NCI-H128 (cell line): ENCODE results near the gene SYDE1.
"Not testable (repeated sequence)": the region's sequence is repeated elsewhere in the genome, so short reads cannot be mapped to it uniquely, and the experiment has no call there.

Experiments used
- DNase-seq: peaks from one replicate; lab custom pipeline; 2025; ENCODE audit not compliant: unreplicated experiment; lab: John Stamatoyannopoulos, UW

The SYDE1 gene, protein sequence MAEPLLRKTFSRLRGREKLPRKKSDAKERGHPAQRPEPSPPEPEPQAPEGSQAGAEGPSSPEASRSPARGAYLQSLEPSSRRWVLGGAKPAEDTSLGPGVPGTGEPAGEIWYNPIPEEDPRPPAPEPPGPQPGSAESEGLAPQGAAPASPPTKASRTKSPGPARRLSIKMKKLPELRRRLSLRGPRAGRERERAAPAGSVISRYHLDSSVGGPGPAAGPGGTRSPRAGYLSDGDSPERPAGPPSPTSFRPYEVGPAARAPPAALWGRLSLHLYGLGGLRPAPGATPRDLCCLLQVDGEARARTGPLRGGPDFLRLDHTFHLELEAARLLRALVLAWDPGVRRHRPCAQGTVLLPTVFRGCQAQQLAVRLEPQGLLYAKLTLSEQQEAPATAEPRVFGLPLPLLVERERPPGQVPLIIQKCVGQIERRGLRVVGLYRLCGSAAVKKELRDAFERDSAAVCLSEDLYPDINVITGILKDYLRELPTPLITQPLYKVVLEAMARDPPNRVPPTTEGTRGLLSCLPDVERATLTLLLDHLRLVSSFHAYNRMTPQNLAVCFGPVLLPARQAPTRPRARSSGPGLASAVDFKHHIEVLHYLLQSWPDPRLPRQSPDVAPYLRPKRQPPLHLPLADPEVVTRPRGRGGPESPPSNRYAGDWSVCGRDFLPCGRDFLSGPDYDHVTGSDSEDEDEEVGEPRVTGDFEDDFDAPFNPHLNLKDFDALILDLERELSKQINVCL

DNA sequence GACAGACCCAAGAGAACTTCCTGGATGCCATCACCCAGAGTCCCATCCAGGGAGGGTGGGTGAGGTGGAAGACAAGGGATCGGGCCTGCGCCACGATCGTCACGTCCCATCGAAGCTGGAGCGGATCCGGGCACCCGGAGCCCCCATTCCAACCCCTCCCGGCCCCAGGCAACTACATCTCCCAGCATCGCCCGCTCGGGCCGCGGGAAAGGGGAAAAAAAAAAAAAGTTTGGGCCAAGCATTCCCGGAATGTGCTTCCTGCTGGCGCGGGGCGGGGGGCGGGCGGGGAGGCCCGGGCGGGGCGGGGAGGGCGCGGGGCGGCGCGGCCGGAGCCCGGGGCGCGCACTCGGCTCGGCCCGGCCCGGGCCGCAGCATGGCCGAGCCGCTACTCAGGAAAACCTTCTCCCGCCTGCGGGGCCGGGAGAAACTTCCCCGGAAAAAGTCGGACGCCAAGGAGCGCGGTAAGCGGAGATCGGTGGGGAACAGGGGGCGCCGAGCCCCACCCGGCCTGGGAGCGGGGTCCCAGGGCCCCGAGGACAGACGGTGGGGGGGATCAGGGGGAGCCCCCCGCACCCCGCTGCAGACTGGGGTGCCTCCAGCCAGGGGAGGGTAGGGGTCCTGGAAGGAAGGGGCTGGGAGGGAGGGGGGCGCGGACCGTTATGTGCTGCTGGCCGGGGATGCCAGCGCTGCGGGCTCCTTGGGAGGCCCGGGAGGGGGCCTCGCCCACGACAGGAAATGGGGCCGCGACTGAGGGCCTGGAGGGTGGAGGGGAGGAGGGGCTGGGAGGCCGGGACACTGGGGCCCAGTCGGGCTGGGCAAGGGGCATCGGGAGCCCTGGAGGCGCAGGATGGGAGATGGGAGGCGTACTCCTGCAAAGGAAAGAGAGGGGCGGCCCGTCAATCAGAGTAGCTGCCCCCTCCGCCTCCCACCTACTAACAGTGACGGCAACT lies at the start of gene SYDE1:
Gene SYDE1, plus strand, starts transcription at position 341 of the 950 bp plus-strand sequence. Its CDS starts 33 bp downstream, at position 374.
- DNase-seq, result no peak

DNA sequence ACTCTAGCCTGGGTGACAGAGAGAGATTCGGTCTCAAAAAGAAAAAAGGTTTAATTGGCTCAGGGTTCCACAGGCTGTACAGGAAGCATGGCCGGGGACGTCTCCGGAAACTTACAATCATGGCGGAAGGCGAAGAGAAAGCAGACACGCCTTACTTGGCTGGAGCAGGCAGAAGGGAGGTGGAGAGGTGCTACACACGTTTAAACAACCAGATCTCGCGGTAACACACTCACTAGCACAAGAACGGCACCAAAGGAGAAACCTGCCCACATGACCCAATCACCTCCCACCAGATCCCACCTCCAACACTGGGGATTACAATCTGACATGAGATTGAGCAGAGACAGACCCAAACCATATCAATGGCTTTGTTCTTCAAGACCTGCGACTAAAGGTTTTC lies 45.2 kb upstream of the SYDE1 start:
- no peak for DNase-seq

DNA sequence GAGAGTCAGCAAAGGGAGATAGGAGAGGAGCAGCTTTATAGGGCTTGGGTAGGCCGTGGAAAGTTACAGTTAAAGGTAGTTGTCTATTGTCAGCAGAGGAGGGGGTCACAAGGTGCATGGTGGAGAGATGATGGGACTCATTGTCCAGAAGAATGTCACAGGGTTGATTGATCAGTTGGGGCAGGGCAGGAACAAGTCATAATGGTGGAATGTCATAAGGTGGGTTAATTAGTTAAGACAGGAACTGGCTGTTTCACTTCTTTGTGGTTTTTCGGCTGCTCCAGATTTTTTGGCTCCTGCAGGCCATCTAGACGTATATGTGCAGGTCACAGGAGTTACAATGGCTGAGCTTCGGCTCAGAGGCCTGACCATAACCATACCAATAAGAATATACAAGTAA lies 36.8 kb upstream of the SYDE1 start:
- DNase-seq, result not testable (repeated sequence)

DNA sequence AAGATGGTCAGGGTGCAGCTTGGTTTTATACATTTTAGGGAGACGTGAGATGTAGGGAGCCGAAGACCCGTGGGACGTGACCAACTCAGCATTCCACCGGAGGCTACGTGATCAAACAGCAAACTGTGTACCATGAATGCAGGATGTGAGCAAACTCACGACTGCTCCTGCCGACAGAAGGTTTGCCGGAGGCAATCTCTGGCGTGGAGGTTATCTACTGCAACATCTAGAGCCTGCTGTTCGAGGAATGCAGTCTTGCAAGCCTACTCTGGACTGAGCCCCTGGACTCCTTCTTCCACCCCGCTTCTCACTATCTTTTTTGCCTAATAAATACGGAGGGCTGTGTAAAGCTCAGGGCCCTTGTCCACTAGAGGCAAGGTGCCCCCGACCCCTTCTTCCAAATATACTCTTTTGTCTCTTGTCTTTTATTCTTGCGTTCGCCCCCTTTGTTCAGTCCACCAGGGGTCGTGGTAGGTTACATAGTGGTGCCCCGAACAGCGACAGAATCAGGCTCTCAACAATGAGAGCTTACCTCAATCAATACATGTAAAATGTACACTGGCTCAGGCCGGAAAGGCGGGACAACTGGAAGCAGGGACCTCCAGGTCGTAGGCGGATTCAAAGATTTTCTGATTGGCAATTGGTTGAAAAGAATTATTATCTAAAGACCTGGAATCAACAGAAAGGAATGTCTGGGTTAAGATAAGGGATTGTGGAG lies 34.1 kb upstream of the SYDE1 start:
- no peak for DNase-seq

DNA sequence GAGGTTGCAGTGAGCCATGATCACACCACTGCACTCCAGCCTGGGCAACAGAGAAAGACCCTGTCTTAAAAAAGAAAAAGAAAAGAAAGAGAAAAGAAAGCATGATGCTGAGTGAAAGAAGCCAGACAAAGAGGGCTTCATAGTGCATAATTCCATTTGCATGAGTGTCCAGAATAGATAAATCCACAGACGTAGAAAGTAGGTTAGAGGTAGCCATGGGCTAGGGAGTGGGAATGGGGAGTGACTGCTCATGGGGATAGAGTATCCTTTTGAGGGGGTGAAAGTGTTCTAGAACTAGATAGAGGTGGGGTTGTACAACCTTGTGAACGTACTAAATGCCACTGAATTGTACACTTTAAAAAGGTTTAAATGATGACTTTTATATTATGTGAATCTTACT lies 32.8 kb upstream of the SYDE1 start:
- no peak for DNase-seq

DNA sequence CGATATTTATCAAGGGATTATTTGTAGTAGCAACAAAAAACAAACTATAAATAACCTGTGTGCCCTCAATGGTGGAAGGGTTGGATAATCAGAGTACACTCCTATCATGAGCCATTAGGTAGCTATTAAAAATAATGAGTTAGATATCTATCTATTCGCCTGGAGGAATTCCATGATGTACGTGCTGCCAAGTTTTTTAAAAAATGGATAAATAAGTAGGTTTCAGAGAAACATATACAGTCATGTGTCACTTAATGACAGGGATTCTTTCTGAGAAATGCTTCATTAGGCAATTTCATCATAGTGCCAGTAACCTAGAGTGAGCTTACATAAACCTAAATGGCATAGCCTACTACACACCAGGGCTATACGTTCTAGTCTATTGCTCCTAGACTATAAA lies 31.4 kb upstream of the SYDE1 start:
- no peak for DNase-seq

DNA sequence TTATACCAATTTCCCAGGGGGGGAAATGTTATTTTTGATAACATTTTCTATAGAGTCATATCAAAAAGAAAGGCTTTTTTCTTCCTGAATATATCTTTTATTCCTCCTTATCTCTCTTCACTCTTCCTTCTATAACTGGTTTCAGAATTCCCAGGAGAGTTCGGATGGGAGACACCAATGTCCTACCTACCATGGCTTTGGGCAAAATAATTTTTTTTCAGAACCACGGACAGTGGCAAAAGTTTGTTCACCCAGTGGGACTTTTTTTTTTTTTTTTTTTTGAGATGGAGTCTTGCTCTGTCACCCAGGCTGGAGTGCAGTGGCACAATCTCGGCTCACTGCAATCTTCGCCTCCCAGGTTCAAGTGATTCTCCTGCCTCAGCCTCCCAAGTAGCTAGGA lies 27.2 kb upstream of the SYDE1 start:
- DNase-seq, result not testable (repeated sequence)

DNA sequence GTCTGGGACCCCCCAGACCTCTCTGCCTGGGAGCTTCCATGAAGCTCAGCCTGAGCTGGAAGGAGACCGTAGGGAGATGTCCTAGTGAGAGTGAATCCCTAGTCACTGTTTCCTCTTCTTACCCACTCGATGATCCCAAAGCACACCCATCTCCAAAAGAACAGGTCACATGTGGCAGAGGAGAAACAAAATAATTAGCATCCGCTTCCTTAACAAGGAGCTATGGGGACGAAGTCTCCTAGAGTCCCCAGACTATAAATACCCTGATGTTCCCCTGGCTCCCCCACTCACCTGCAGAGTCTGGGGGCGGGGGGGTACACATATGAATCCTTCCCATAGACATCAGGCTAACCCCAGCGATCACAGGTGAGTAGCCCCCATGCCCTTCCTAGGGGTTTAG lies 25.3 kb upstream of the SYDE1 start, which contains the start of gene OR1I1:
Gene OR1I1, plus strand, starts transcription at position 301 of the 400 bp plus-strand sequence. CDS start 4,855 bp downstream, outside the sequence.
- no peak for DNase-seq

DNA sequence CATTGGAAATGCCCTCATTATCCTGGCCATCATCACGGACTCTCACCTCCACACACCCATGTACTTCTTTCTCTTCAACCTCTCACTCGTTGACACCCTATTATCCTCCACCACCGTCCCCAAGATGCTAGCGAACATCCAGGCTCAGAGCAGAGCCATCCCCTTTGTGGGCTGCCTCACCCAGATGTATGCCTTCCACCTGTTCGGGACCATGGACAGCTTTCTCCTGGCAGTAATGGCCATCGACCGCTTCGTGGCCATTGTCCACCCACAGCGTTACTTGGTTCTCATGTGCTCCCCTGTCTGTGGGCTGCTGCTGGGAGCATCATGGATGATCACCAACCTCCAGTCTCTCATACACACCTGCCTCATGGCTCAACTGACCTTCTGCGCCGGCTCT lies 20.0 kb upstream of the SYDE1 start:
- DNase-seq, result no peak

DNA sequence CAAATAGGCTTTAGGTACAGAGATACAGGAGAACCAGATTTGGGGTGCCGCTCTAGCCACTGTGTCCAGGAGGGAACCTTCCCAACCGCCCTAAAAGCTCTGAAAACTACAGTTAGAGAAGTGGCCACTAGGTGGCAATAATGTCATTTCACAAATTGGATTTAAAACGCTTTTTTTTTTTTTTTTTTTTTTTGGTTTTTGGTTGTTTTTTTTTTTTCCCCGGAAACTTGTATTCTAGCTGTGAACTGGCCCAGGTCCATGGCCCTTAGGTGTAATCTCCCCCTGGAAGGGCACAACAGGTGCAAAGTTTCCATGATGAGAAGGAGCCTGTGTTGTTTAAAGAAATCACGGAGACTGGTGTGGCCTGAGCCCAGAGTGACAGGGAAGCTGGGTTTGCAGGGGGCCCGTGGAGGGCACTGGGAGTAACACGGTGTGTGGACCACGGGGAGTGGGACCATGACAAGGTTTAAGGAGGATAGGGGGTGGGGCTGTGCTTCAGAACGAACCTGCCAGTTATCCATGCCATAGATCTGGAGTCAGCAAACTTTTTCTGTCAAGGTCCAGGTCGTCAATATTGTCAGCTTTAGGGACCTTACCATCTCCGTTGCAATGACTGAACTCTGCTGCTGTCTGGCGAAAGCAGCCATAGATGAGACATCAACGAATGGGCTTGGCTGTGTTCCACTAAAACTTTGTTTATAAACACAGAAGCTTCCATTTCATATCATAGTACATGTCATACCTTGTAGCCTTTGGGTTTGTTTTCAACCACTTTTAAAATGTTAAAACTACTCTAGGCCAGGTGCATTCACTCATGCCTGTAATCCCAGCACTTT lies 15.1 kb upstream of the SYDE1 start:
- peak; percentile 25 for DNase-seq

DNA sequence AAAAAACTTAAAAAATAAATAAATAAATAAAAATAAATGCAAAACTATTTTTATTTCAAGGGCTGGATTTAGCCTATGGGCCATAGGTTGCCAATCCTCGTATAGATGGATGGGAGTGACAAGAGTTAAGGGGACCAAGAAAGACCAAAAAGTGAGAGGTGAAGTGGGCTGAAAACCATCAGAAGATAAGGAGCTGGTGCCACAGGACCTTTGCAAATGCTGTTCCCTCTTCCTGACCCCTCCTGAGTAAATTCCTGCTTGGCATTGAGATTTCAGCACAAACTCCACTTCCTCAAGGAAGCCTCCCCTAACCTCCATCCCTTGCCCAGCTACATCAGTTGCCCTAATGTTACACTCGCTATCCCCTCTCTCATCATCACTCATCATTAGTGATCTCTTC lies 14.2 kb upstream of the SYDE1 start:
- no peak for DNase-seq

DNA sequence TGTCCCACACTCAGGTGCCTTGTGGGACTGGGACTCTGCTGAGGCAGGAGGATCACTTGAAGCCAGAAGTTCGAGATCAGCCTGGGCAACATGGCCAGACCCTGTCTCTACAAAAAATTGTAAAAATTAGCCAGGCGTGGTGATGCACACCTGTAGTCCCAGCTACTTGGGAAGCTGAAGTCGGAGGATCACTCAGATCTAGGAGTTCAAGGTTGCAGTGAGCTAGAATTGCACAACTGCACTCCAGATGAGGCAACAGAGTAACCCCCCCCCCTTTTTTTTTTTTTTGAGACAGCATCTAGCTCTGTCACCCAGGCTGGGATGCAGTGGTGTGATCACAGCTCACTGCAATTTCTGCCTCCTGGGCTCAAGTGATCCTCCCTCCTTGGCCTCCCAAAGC lies 11.0 kb upstream of the SYDE1 start:
- no peak for DNase-seq

DNA sequence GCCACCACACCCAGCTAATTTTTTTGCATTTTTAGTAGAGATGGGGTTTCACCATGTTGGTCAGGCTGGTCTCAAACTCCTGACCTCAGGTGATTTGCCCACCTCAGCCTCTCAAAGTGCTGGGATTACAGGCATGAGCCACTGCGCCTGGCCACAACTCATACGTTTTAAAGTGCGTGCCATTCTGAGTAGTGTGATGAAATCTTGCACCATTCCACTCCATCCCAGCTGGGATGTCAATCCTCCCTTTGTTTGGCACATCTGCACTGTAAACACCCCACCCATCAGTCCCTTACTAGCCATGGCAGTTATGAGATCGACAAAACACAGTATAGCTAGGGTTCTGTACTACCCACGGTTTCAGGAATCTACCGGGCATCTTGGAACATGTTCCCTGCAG lies 9.2 kb upstream of the SYDE1 start:
- not testable (repeated sequence) for DNase-seq

DNA sequence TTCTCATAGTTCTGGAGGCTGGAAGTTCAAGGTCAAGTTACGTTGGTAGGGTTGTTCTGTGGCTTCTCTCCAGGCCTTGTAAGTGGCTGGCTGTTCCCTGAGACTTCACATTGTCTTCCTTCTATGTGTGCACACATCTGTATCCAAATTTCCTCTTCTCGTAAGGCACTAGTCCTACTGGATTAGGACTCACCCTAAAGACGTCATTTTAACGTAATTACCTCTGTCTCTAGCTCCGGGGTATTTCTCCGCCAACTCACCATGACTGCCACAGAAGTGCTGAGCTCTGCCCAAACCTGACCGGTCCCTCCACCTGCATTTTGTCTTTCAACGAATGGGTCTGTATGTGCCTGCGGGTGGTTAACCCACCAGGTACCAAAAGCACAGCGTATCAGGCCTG lies 8.7 kb upstream of the SYDE1 start:
- DNase-seq, result no peak

DNA sequence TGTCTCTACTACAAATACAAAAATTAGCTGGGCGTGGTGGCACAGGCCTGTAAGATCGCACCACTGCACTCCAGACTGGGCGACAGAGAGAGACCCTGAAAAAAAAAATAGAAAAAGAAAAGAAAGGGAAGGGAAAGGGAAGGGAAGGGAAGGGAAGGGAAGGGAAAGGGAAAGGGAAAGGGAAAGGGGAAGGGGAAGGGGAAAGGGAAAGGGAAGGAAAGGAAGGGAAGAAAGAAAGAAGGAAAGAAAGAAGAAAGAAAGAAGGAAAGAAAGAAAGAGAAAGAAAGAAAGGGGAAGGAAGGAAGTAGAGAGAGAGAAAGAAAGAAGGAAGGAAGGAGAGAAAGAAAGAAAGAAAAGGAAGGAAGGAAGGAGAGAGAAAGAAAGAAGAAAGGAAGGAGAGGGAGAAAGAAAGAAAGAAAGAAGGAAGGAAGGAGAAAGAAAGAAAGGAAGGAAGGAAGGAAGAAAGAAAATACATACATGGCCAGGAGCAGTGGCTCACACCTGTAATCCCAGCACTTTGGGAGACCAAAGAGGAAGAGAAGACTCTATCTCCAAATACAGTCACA lies 8.1 kb upstream of the SYDE1 start:
- DNase-seq, result no peak

DNA sequence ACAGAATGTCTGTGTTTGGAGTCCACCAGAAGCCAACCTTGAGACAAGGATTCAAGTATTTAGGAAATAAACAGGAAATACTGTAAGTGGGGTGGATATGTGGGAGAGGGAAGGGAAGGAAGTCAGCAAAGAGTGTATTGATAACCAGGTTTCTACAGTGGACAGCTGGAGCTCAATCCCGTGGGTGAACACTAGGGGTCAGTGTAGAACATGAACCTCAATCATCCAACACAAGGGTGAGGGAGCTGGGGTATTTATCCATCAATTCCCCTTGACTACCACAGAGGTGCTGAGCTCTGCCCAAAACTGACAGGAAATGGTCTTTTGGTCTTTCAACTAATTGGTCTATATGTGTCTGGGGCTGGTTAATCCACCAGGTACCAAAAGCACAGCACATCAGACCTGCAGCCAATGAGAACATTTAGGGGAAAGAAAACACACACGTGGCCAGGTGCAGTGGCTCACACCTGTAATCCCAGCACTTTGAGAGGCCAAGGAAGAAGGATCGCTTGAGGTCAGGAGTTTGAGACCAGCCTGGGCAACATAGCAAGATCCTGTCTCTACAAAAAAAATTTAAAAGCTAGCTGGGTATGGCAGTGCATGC lies 5.6 kb upstream of the SYDE1 start:
- DNase-seq, result no peak

DNA sequence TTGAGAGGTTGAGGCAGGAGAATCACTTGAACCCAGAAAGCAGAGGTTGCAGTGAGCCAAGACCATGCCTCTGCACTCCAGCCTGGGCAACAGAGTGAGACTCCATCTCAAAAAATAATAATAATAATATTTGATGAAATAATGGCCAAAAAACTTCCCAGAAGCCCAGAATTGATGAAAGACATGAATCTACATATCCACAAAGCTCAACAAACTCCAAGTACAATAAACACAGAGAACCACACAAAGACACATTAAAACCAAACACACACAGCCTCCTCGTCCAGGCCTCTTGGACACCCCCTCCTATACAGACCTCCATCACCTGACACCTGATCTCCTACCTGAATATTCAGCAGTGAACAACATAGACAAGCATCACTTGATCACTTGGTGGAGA lies 3.2 kb upstream of the SYDE1 start:
- no peak for DNase-seq

DNA sequence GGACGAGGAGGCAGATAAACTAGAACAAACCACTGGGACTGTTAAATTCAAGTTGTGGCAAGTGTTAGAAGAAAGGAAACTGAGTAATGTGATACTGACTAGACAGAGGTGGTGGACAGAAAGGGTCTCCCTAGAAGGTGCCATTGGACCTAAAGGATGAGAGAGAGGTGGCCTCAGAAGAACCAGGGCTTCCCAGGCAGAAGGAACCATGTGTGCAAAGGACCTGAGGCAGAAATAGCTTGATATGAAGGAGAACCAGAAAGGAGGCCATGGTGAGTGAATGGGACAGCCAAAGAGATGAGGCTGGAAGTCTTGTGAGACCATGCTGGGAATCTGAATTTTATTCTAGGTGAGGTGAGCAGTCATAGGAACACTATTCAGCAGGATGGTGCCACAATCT lies 2.8 kb upstream of the SYDE1 start:
- DNase-seq, result no peak

DNA sequence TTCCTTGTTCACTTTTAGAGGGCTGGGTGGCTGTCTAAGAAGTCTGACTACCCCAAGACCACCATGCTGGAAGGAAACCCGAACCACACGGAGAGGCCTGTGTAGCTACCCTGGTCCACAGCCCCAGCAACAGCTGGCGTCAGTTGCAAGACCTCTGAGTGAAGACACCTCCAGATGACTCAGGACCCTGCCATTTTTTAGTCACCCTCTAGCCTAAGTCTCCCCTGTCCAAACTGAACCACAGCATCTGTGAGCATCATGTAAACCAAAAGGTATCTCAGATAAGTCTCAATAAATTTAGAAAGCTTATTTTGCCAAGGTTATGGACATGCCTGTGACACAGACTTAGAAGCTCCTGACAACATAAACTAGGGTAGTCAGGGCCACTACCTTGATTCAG lies 2.2 kb upstream of the SYDE1 start:
- no peak for DNase-seq
